Measurements from ENCODE around the gene SERPINB3.

DNA sequence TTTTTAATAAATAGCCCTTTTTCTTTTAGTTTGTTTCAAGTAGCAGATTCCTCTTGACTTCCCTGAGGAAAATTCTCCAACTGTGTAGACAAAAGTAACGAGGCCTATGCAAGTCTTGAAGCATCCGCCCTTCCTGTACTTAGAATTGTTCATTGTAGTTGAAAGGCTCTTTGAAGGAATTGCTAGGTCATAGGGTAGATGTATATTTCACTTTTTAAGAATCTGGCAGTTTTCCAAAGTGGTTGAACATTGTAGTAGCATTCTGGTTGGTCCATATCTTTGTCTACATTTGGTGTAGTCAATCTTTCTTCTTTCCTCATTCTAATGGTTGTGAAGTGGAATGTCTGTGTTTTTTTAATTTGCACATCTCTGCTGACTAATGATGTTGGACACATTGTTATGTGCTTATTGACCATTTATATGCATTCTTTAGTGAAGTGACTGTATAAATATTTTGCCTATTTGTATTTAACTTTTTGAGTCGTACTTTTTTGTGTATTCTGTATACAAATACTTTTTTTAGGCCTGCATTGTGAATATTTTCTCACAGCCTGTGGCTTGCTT is 35.5 kb upstream of the SERPINB3 start:
- TF ChIP-seq POLR2AphosphoS5 (IDR thresholded peaks at IDR 0.05), result no peak
- TF ChIP-seq, protein P1, sequence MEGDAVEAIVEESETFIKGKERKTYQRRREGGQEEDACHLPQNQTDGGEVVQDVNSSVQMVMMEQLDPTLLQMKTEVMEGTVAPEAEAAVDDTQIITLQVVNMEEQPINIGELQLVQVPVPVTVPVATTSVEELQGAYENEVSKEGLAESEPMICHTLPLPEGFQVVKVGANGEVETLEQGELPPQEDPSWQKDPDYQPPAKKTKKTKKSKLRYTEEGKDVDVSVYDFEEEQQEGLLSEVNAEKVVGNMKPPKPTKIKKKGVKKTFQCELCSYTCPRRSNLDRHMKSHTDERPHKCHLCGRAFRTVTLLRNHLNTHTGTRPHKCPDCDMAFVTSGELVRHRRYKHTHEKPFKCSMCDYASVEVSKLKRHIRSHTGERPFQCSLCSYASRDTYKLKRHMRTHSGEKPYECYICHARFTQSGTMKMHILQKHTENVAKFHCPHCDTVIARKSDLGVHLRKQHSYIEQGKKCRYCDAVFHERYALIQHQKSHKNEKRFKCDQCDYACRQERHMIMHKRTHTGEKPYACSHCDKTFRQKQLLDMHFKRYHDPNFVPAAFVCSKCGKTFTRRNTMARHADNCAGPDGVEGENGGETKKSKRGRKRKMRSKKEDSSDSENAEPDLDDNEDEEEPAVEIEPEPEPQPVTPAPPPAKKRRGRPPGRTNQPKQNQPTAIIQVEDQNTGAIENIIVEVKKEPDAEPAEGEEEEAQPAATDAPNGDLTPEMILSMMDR (IDR thresholded peaks at IDR 0.05 in 8 of 11, conservative IDR thresholded peaks at IDR 0.05 in 3 of 11), result no peak
- no peak for TF ChIP-seq POLR2A (IDR thresholded peaks at IDR 0.05)
